Activated CD4-positive, alpha-beta T cell treated with anti-CD3 and anti-CD28 coated beads, Interleukin-2, amount 50 U/mL, for 48 hours (primary cell): Measurements from ENCODE around the gene SEMA6B.
"Not testable (repeated sequence)": the region's sequence is repeated elsewhere in the genome, so short reads cannot be mapped to it uniquely, and the experiment has no call there.

Experiments used
- DNase-seq, 2 experiments: peaks; one replicate each; pipeline ENCODE4 v3.0.0-alpha.2; 2020

The SEMA6B gene

DNA sequence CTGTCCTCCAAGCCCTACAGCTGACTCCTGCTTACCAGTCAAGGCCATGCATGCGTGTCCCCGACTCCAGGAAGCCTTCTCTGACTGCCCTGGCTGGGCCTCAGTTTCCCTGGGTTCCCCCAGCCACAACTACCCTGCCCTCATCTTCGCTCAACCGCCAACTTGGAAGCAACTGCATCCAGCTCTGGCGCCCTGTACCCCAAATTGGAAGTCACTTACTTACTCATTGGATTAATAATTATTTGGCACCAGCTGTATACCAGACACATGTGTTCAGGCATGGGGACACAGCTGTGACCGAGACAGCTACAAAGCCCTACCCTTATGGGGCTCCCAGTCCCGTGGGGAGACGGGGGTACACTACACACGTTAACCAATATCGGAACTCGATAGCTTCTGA is 10.9 kb upstream of the SEMA6B start:
- DNase-seq, result no peak

GRCh38 chr19:4568886-4569285 is 9.4 kb upstream of the SEMA6B start:
- DNase-seq, result no peak

DNA sequence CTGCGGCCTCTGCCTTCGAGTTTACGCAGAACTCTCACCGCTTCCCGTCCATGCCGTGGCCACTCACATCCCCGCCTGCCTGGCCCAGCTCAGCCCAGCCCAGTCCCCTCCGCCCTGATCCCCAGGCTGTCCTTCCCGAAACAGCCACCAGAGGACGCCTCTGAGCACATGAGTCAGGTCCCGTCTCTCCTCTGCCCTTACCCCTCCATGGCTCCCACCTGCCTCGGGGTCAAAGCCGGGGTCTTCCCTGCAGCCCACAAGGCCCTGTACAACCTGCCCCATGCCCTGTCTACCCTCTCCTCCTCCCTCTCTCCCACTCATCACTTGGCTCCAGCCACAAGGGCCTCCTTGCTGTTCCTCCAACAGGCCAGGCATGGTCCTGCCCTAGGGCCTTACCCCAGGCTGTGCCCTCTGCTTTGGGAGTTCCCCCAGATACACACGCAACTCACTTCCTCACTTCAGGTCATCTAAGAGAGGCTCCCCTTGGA is 8.1 kb upstream of the SEMA6B start:
- DNase-seq, result peak; percentile 80 to 81

DNA sequence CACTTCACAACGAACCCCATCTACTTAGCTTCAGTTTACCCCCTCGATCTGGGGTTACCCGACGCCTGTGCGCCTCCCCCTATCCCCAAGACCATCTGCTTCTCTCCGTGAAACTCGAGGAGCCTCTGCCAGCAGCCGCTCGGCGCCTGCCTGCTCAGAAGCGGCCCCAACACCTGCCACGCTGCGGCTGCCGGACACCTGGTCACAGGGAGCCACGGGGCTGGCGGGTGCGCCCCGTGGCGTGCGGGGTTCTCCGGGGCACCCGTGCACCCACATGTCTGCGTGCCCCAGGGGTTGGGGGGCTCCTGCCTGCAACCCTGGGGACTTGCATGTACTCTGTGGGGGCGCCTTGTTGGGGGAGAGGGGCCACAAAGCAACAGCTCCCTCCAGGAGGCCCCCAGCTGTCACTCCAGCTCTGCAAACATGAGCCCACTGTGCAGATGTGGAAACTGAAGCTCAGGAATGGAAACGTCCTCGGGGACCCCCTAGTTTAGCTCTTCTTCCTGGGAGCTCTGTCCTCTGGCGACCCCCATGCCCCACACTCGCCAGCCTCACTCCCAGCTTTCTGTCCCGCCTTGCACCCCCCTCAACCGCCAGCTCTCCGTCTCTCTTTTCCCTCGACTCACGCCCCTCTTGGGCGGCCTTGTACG is 7.0 kb upstream of the SEMA6B start:
- DNase-seq, result no peak

DNA sequence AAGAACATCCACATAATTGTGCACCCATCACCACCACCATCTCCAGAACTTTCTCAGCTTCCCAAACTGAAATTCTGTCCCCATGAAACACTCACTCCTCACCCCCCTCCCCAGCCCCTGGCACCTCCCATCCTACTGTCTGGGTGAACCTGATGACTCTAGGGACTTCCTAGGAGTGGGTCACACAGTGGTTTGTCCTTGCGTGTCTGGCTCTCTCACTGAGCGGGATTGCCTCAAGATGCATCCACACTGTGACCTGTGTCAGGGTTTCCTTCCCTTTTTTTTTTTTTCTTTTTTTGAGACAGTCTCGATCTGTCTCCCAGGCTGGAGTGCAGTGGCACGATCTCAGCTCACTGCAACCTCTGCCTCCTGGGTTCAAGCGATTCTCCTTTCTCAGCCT is 4.1 kb upstream of the SEMA6B start:
- DNase-seq, result not testable (repeated sequence)

DNA sequence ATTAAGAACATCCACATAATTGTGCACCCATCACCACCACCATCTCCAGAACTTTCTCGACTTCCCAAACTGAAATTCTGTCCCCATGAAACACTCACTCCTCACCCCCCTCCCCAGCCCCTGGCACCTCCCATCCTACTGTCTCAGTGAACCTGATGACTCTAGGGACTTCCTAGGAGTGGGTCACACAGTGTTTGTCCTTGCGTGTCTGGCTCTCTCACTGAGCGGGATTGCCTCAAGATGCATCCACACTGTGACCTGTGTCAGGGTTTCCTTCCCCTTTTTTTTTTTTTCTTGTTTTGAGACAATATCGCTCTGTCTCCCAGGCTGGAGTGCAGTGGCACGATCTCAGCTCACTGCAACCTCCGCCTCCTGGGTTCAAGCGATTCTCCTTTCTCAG is 2.6 kb upstream of the SEMA6B start:
- not testable (repeated sequence) for DNase-seq

- DNase-seq, result peak; percentile 43 to 54
Observed at GRCh38 chr19:4557971-4558941, 1.2 kb downstream of the SEMA6B start.

DNA sequence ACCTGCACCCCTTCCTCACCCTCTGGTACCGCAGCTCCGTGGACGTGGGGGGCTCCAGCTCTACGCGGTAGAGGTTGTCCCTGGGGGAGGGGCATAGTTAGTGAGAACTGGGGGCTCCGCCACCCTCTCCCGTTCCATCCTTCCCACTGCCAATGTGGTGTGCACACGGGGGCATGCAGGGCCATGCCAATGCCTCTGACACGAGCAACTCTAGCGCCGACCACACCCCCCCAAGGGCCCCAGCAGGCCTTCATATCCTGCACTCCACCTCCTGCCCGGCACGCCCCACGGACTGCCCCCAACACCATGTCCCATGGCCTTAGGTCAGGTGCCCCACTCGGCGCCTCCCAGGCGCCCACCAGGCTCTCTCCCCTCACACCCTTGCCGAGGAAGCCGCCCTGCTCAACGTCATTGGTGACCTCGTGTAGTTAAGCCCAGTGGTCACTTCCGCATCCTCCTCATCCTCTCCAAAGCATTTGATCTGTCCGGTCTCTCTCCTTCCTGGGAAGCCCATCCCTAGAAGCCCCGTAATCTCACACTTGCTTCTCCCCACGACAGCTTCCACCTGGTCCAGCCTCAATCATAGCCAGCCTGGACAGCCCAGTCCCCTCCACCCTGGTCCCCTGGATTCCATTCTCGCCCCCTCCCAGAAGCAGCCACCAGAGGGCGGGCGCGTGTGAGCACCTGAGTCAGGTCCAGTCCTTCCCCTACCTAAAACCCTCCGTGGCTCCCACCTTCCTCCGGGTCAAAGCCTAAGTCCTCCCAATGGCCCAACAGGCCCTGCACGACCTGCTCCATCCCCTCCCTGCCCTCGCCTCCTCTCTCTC is 2.1 kb downstream of the SEMA6B start:
- DNase-seq, result peak; percentile 20 to 50

GRCh38 chr19:4556597-4557127 is 2.8 kb downstream of the SEMA6B start:
- peak; percentile 34 to 39 for DNase-seq

GRCh38 chr19:4555657-4556561 is 3.6 kb downstream of the SEMA6B start:
- no peak for DNase-seq

DNA sequence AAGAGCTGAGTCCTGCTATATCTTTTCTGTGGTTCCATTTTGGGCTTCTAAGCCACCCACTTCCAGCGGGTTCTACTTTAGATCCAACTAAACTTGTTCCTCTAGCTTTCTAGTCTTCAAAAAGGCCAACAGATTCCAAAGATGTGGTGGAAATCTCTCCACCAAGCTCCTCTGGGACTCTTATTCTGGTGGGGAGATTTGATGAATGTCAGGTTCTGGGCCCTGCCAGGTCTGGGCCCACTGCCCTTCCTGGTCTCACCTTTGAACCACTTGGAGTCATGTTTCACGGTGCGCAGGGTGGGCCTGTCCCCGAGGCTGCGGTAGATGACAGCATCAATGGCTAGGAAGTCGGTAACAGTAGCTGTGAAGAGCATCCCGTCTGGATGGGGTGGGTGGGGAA is 4.8 kb downstream of the SEMA6B start:
- no peak for DNase-seq

DNA sequence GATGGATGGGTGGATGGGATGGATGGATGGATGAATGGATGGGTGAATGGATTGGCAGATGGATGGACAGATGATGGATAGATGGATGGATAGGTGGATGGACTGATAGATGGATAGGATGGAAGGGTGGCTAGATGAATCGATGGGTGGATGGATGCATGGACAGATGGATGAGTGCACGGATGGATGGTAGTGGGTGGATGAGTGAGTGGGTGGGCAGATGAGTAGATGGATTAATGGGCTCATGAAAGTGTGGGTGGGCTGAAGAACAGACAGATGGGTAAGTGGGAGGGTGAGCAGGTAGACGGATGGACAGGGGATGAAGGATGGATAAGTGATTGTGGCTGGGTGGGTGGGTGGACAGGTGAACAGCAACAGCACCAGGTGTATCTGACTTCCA is 5.7 kb downstream of the SEMA6B start:
- no peak for DNase-seq

- no peak for DNase-seq
Observed at GRCh38 chr19:4553092-4553695, 6.3 kb downstream of the SEMA6B start.

DNA sequence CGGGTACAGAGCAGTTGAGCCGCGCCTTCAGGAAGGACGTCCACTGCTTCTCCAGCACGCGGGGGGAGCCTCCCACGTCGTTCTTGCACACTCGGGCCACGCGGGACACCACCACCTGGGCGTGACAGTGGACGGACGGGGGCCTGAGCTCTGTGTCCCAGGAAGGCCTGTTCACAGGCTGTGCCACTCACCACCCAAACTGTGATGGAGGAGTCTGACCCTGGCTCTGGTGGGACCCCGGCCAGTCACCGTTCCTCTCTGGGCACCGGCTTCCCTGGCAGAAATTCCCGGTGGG is 7.0 kb downstream of the SEMA6B start:
- DNase-seq, result no peak

DNA sequence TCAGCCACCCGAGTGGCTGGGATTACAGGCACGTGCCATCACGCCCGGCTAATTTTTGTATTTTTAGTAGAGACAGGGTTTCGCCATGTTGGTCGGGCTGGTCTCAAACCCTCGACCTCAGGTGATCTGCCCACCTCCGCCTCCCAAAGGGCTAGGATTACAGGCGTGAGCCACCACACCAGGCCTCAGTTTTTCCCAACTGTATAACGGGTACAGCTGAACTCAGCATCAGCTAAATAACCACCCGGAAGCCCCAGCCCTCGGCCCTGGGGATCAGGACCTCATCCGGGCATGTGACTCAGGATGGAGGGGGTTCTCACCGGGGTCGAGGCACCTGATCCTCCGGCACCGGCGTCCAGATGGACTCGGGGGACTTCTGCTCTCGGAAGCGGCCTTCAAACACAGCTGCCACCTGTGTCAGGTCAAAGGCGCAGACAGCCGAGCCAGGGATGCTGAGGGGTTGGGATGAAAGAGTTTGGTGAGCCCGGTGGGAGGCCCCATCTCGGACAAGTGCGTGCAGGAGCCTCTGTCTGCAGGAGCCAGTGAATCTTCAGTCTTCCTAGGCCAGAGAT is 8.9 kb downstream of the SEMA6B start:
- no peak for DNase-seq

- no peak for DNase-seq
Observed at GRCh38 chr19:4550018-4550417, 9.5 kb downstream of the SEMA6B start.

GRCh38 chr19:4548238-4548584 is 11.3 kb downstream of the SEMA6B start:
- DNase-seq, result no peak

DNA sequence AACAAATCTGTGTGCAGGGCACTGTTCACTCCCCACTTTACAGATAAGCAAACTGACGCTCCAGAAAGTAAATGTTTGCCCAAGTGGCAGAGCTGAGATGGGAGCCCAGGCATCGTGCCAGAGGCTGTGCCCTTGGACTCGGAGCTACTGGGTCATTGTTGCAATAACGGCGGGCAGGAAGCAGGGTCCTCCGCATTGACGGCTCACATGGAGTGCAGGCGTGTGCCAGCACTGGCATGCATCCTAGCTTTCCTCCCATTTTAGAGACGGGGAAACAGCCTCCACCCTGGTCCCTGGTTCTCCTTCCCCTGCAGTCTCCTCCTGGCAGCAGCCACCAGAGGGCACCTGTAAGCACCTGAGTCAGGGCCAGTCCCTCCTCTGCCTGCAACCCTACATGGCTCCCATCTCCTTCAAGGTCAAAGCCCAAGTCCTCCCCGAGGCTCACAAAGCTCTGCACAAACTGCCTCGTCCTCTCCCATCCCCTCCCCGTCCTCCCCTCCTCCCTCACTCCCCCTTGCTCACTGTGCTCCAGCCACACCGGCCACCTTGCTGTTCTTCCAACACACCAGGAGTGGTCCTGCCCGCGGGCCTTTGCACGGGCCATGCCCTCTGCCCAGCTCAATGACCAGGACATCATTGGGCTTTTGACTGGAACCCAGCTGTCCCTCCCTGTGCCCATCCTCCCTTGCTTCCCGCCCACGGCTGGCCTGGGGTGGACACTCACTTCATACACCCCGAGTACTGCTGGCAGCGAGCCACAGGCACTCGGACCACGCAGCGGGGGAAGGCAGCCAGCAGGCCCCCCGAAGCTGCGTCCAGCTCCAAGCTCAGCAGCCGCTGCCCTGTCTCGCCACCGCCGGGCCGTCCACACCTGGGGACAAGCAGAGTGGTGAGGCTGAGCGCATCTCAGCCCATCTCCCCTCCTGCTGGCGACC is 11.9 kb downstream of the SEMA6B start:
- DNase-seq, result peak; percentile 21 to 44

GRCh38 chr19:4543842-4544647 is 15.4 kb downstream of the SEMA6B start:
- DNase-seq, result no peak
